ENCODE results near the gene KRTAP19-8.

GRCh38 chr21:31072533-31072932 lies 34.3 kb upstream of the KRTAP19-8 start:
- TF ChIP-seq CTCF (IDR thresholded peaks at IDR 0.05 in 4 of 5, conservative IDR thresholded peaks at IDR 0.05 in 1 of 5), result no peak
- no peak for TF ChIP-seq POLR2A (IDR thresholded peaks at IDR 0.05)
